Stomach (tissue), 4 donors: ENCODE results near the gene RPTOR.

ENCODE experiments used
- CTCF ChIP-seq, 7 experiments: fragments of 450-650 bp in 4 of 7; fragments of 200-600 bp in 3 of 7; sonication (generic) in 3 of 7; IDR thresholded peaks; one replicate each; pipeline ENCODE4 v1.5.1; 2016 to 2019; ENCODE audit warnings: antibody characterized with exemption in 7 of 7, control low read depth in 2 of 7, mild to moderate bottlenecking in 1 of 7
- POLR2A ChIP-seq, 4 donors: fragments of 450-650 bp; IDR thresholded peaks; one replicate each; pipeline ENCODE4 v1.6.1; 2016; ENCODE audit warnings: antibody characterized with exemption in 4 of 4, control low read depth in 2 of 4, mild to moderate bottlenecking in 1 of 4, moderate library complexity in 1 of 4

DNA sequence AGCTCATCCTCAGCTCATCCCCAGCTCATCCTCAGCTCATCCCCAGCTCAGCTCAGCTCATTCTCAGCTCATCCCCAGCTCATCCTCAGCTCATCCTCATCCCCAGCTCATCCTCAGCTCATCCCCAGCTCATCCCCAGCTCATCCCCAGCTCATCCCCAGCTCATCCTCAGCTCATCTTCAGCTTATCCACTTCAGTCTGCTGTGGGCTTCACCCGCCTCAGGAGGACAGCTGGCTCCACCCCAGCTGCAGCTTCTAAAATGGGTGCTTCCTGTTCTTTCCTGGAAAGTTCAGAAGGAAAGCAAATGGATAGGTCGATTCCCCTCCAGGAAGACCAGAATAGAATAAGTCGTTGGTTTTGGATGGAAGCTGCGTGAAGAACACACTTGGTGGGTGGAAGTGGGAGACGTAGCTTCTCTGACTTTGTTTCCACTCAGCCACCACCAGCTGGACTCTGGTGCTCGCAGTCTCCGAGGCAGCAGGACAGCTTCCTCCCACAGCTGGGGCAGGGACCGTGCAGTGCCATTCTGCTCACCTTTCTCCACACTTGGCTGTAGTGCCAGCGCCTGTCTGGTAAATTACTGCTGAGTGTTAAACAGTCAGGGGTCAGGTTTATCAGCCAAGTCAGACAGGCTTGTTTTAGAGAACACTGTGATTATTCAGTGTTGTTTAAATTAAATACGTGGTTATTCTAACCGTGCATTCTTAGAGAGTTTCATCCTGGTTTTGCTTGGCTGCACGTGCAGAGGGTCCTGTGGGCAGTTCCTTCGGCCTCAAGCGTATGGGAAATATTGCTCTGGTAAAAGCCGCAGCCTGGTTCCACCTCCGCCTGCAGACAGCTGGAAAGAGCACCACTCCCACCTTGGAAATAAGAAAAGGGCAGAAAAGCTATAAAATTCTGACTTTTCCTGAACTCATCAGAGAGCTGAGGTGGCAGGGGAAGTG lies 386.0 kb downstream of the RPTOR start:
- no peak for TF ChIP-seq CTCF (IDR thresholded peaks at IDR 0.05)
- TF ChIP-seq POLR2A (IDR thresholded peaks at IDR 0.05): no peak
